ENCODE data around the gene DNAJB12. TPM values are rescaled to one million over a fixed set of nuclear protein-coding genes. Genes with fewer than 3 reads are reported as not detected.
A peak's percentile ranks its signal among the peaks of the same experiment; 100 is the strongest.
"Not testable (repeated sequence)": the region's sequence is repeated elsewhere in the genome, so short reads cannot be mapped to it uniquely, and the experiment has no call there.

Gene DNAJB12
- total RNA-seq (ENCODE audit: unreplicated experiment): 20.5 TPM
- long read RNA-seq, full-length matches to known transcripts: 12 of 21 reads
- long read RNA-seq, partial matches to known transcripts: 0 of 21 reads
- long read RNA-seq, other reads (novel, unspliced or antisense): 9 of 21 reads

DNA sequence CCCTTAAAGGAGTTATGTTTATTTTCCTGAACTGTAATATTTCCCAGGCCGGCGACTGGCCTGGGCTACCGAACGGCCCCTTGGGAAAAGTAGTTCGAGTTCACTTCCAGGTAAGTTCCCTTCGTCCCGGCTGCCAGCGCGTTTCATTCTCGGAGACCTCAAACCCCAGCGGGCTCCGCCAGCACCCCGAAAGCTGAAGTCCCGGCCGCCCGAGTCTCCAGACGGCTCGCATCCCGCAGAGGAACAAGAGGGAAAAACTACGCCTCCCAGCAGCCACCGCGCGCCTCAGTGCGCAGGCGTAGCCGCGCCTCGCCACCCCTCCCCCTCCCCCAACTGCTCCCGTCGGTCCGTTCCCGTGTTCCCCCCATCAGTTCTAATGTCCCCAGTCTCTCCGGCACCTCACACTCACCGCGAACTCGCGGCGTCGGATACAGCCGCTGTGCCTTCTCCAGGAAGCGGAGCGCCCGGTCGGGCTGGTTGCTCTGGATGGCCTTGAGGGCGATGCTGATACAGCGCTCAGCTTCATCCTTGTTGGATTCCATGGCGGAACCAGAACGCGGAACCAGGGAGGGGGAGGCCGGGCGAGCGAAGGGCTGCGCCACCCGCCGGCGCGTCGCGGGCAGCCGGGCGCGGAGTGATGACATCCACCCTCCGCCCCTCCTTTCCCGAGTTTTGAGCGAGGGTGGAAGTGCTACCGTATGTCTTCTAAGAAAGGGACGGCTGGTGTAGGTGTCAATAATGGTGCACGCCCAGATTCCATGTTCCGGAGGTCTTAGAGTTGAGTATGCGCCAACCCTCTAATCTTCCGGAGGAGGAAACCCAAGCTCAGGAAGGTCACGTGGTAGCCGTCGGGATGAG is at the start of gene DNAJB12:
TSS of gene DNAJB12 (minus strand) at position 564 of the 858 bp plus-strand sequence. CDS start at position 542, 22 bp downstream.
- H3K4me3 Mint-ChIP-seq (ENCODE audit: unreplicated experiment): peak within 1 kb of the TSS; percentile 98
- H3K4me1 Mint-ChIP-seq (ENCODE audit: unreplicated experiment): peaks cover 34% of the 10 kb centered on the region
- H3K9me3 Mint-ChIP-seq (ENCODE audit: unreplicated experiment): no peaks in the 10 kb centered on the region
- H3K27me3 Mint-ChIP-seq (ENCODE audit: unreplicated experiment): peaks cover 14% of the 10 kb centered on the region
- peaks cover 12% of the 10 kb centered on the region for H3K36me3 Mint-ChIP-seq (ENCODE audit: low read depth, unreplicated experiment)
- peak within 1 kb of the TSS; percentile 99 for H3K27ac Mint-ChIP-seq (ENCODE audit: unreplicated experiment)
- peak; percentile 88 for DNase-seq (ENCODE audit: low spot score)
- TF ChIP-seq, protein P1, sequence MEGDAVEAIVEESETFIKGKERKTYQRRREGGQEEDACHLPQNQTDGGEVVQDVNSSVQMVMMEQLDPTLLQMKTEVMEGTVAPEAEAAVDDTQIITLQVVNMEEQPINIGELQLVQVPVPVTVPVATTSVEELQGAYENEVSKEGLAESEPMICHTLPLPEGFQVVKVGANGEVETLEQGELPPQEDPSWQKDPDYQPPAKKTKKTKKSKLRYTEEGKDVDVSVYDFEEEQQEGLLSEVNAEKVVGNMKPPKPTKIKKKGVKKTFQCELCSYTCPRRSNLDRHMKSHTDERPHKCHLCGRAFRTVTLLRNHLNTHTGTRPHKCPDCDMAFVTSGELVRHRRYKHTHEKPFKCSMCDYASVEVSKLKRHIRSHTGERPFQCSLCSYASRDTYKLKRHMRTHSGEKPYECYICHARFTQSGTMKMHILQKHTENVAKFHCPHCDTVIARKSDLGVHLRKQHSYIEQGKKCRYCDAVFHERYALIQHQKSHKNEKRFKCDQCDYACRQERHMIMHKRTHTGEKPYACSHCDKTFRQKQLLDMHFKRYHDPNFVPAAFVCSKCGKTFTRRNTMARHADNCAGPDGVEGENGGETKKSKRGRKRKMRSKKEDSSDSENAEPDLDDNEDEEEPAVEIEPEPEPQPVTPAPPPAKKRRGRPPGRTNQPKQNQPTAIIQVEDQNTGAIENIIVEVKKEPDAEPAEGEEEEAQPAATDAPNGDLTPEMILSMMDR (IDR thresholded peaks at IDR 0.05; ENCODE audit: unreplicated experiment): no peak

DNA sequence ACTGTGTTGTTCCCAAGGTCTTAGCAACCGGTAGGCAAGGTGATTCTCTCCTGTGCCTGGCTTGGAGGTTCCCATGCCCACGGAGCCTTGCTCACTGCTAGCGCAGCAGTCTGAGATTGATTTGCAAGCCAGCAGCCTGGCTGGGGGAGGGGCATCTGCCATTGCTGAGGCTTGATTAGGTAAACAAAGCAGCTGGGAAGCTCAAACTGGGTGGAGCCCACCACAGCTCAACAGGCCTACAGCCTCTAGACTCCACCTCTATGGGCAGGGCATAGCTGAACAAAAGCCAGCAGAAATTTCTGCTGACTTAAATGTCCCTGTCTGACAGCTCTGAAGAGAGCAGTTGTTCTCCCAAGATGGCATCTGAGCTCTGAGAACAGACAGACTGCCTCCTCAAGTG is 40.9 kb upstream of the DNAJB12 start:
- H3K36me3 Mint-ChIP-seq (ENCODE audit: low read depth, unreplicated experiment); H3K4me1 Mint-ChIP-seq (ENCODE audit: unreplicated experiment); DNase-seq (ENCODE audit: low spot score); H3K27me3 Mint-ChIP-seq (ENCODE audit: unreplicated experiment); H3K4me3 Mint-ChIP-seq (ENCODE audit: unreplicated experiment); H3K9me3 Mint-ChIP-seq (ENCODE audit: unreplicated experiment); H3K27ac Mint-ChIP-seq (ENCODE audit: unreplicated experiment): not testable (repeated sequence)

- Mint-ChIP-seq H3K4me3 (ENCODE audit: unreplicated experiment) (no peak overlapping the region), H3K27me3 (ENCODE audit: unreplicated experiment) (peaks cover 3% of the 10 kb centered on the region), H3K4me1 (ENCODE audit: unreplicated experiment) (no peaks in the 10 kb centered on the region), H3K36me3 (ENCODE audit: low read depth, unreplicated experiment) (peaks cover 6% of the 10 kb centered on the region), H3K27ac (ENCODE audit: unreplicated experiment) (no peak overlapping the region), H3K9me3 (ENCODE audit: unreplicated experiment) (no peaks in the 10 kb centered on the region)
- TF ChIP-seq, protein P1 (IDR thresholded peaks at IDR 0.05; ENCODE audit: unreplicated experiment): no peak
- no peak for DNase-seq (ENCODE audit: low spot score)
These were observed 37.9 kb upstream of the DNAJB12 start for GRCh38 chr10:72392571-72392970.

DNA sequence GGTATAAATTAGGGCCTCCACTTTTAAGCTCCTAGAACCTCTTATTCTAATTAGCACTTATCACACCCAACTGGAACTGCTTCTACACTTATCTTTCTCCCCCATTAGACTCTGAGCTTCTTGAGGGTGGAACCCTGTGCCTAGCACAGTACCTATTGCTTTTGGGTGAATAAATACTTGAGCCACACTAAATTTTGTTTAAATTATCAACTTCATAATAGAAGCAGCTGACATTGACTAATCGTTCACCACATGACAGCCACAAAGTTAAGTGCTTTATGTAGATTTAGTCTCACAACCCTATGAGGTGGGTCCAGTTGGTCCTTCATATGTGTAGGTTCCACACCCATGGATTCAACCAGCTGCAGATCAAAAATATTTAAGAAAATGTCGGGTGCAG is 36.0 kb upstream of the DNAJB12 start:
- Mint-ChIP-seq H3K27ac (ENCODE audit: unreplicated experiment) (no peak overlapping the region), H3K4me3 (ENCODE audit: unreplicated experiment) (no peak overlapping the region), H3K27me3 (ENCODE audit: unreplicated experiment) (peaks cover 3% of the 10 kb centered on the region), H3K9me3 (ENCODE audit: unreplicated experiment) (no peaks in the 10 kb centered on the region), H3K36me3 (ENCODE audit: low read depth, unreplicated experiment) (peaks cover 6% of the 10 kb centered on the region), H3K4me1 (ENCODE audit: unreplicated experiment) (no peaks in the 10 kb centered on the region)
- TF ChIP-seq, protein P1 (IDR thresholded peaks at IDR 0.05; ENCODE audit: unreplicated experiment): no peak
- DNase-seq (ENCODE audit: low spot score): no peak

DNA sequence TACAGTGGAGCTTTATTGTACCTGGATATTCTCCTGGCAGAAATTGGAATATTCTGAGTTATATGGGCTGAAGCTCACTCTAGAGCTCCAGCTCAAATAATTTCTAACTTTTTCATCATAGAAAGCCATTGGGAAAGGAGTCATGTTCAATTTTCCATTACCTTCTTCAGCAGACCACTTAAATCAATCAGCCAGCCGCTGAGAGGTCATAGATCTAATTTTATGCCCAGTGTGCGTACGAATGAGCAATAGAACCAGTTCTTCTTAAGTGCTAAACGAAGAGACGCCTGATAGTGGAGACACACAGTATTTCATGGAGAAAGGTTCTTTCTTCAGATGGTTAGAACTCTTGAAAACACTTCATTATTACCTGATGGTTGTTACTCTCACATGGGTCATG is 35.0 kb upstream of the DNAJB12 start:
- Mint-ChIP-seq H3K27me3 (ENCODE audit: unreplicated experiment) (peaks cover 3% of the 10 kb centered on the region), H3K27ac (ENCODE audit: unreplicated experiment) (no peak overlapping the region), H3K4me3 (ENCODE audit: unreplicated experiment) (no peak overlapping the region), H3K4me1 (ENCODE audit: unreplicated experiment) (peaks cover 2% of the 10 kb centered on the region), H3K9me3 (ENCODE audit: unreplicated experiment) (no peaks in the 10 kb centered on the region), H3K36me3 (ENCODE audit: low read depth, unreplicated experiment) (peaks cover 3% of the 10 kb centered on the region)
- no peak for DNase-seq (ENCODE audit: low spot score)
- TF ChIP-seq, protein P1 (IDR thresholded peaks at IDR 0.05; ENCODE audit: unreplicated experiment): no peak
